GM20000 (cell line): Measurements from ENCODE around the gene SLC34A3.

Source experiments
- DNase-seq: peaks from one replicate; pipeline ENCODE4 v3.0.0; 2012; ENCODE audit warnings: low spot score
- CTCF ChIP-seq: IDR thresholded peaks from 2 replicates; pipeline ENCODE4 v1.5.1; 2012; ENCODE audit warnings: mild to moderate bottlenecking, control low read depth; ENCODE audit errors: extremely low read depth, missing control alignments

SLC34A3 gene

GRCh38 chr9:137219757-137220316, 10.9 kb upstream of the SLC34A3 start:
- TF ChIP-seq CTCF = no peak
- DNase-seq = no peak

GRCh38 chr9:137220317-137221094, 10.2 kb upstream of the SLC34A3 start:
- no peak for DNase-seq
- no peak for TF ChIP-seq CTCF

GRCh38 chr9:137221095-137221505, 9.6 kb upstream of the SLC34A3 start:
- DNase-seq = no peak
- no peak for TF ChIP-seq CTCF

- peak; percentile 58 for DNase-seq
- no peak for TF ChIP-seq CTCF
Observed at GRCh38 chr9:137221506-137222111, 9.1 kb upstream of the SLC34A3 start.

- DNase-seq = peak; percentile 65
- no peak for TF ChIP-seq CTCF
Observed at GRCh38 chr9:137222190-137223077, 8.3 kb upstream of the SLC34A3 start, which contains the start of gene RNF208. Gene RNF208 (minus strand): TSS chr9:137222240. CDS start chr9:137221212, 1,028 bp downstream.

GRCh38 chr9:137223078-137223970, 7.4 kb upstream of the SLC34A3 start:
- DNase-seq = peak; percentile 99
- no peak for TF ChIP-seq CTCF
